ENCODE measurements around the gene OAS2. TPM values are rescaled to one million over a fixed set of nuclear protein-coding genes. Genes with fewer than 3 reads are reported as not detected.

OAS2 gene
- total and polyA plus RNA-seq, 2 donors (not counting 1 experiment from before 2014, with no cell fraction given) = 31.6 to 59.3 TPM

DNA sequence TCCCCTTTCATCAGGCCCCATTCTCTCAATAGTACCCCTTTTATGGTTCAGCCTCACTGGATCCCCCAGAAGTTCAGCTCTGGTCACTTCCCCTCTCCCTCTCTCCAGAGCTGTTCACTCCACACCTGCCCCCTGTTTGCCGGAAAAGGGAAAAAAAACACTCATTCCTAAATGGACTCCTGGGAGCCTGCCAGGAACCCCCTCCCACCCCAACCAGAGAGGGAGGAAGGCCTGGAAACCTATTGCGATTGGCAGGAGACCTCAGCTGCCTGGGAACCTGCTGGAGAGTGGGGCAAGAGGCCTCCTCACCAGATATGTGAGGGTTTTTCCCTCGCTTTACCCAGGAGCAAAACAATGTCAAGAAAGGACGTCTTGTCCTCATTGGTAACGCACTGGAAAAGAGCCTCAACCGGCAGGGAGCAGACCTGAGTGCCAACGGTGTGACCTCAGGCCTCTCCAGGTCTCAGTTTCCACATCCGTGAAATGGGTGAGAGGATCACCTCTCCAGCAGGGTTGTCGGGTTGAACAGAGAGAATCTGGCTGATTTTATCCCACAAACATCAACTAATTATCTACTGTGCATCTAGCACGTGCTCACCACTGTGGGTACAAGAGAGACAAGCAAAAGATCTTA is 82.9 kb downstream of the OAS2 start:
- no peaks in the 10 kb centered on the region for H3K9me3 Mint-ChIP-seq (ENCODE audit: insufficient read depth)
- no peak for ATAC-seq (ENCODE audit: low read depth)
- no peaks in the 10 kb centered on the region for H3K27me3 Mint-ChIP-seq
- peak; percentile 14 for DNase-seq
- CTCF ChIA-PET = interaction anchor here (0.6 to 6.6 kb wide), 7 partner anchors 10 to 99 kb away, joined by 3 to 72 read pairs (median 23); no protein-coding TSS in a partner anchor
- peak overlapping the region; percentile 13 for H3K4me3 Mint-ChIP-seq
- H3K4me2 ChIP-seq (replicated peaks; ENCODE audit: low read depth, low read length, poor library complexity, severe bottlenecking) = peak overlapping the region; percentile 90
- H3K4me1 Mint-ChIP-seq = peaks cover 50% of the 10 kb centered on the region
- intact Hi-C loops (cut with micrococcal nuclease) = no loop called here
- H3K9ac ChIP-seq (ENCODE audit: low read length) = no peak overlapping the region
- POLR2A ChIA-PET = interaction anchor here (1.0 to 1.6 kb wide), 2 partner anchors 12 to 28 kb away, joined by 3 to 7 read pairs; no protein-coding TSS in a partner anchor
- H3K79me2 ChIP-seq (ENCODE audit: control insufficient read depth, insufficient read depth, low read length) = peaks cover 98% of the 10 kb centered on the region
- no peak overlapping the region for H3K27ac Mint-ChIP-seq
- WGBS (ENCODE audit: insufficient coverage) = 77% methylated on average over 6 of the region's 10 CpGs
- no peaks in the 10 kb centered on the region for H3K9me3 ChIP-seq (ENCODE audit: control extremely low read depth in 1 of 3, control insufficient read depth in 2 of 3, insufficient read depth in 1 of 3, low read length in 2 of 3)
- H4K20me1 ChIP-seq (ENCODE audit: control insufficient read depth, insufficient read depth, low read length, poor library complexity, severe bottlenecking) = peaks cover 47% of the 10 kb centered on the region
- H3K27me3 ChIP-seq (replicated peaks in 1 of 4; ENCODE audit: control extremely low read depth in 1 of 4, control insufficient read depth in 3 of 4, insufficient read depth in 4 of 4, low read length in 3 of 4) = no peaks in the 10 kb centered on the region
- peak overlapping the region; percentile 8 to 84 for H3K27ac ChIP-seq (ENCODE audit: low read length in 2 of 2)
- no peak overlapping the region for H2AFZ ChIP-seq (ENCODE audit: insufficient read depth, low read depth, low read length, poor library complexity, severe bottlenecking)
- H3K4me1 ChIP-seq (ENCODE audit: control insufficient read depth in 2 of 2, insufficient read depth in 2 of 2, low read length in 2 of 2) = peaks cover 89 to 94% of the 10 kb centered on the region in 2 donors
- TF ChIP-seq CTCF (IDR thresholded peaks at IDR 0.05) (no peak), EZH2 (IDR thresholded peaks at IDR 0.05; ENCODE audit: borderline replicate concordance, insufficient read depth, low read depth, low read length, poor library complexity, severe bottlenecking) (no peak)
- no peak overlapping the region for H3K4me3 ChIP-seq (ENCODE audit: control extremely low read depth in 1 of 5, extremely low read depth in 1 of 5, insufficient read depth in 1 of 5, low read depth in 2 of 5, low read length in 4 of 5)
- H3K36me3 ChIP-seq (replicated peaks in 1 of 2; ENCODE audit: control extremely low read depth in 1 of 2, control insufficient read depth in 1 of 2, extremely low read depth in 1 of 2, insufficient read depth in 2 of 2, low read length in 1 of 2) = peaks cover 1 to 7% of the 10 kb centered on the region in 2 experiments

Other genes starting within 250 kb of the OAS2 start
- gene RPH3A, start 186.8 kb upstream of the OAS2 start, total RNA-seq = not detected in 2 replicates
- gene RPH3A, start 186.8 kb upstream of the OAS2 start, polyA plus RNA-seq = 0.03 TPM in 2 replicates
- gene OAS1, start 71.6 kb upstream of the OAS2 start, total RNA-seq = 45.7 and 48.3 TPM in 2 replicates
- 39.8 and 70.2 TPM in 2 replicates for gene OAS1, start 71.6 kb upstream of the OAS2 start, polyA plus RNA-seq
- 24.9 and 25.5 TPM in 2 replicates for gene OAS3, start 40.0 kb upstream of the OAS2 start, total RNA-seq
- 8.5 and 16.5 TPM in 2 replicates for gene OAS3, start 40.0 kb upstream of the OAS2 start, polyA plus RNA-seq
- 47.0 and 47.8 TPM in 2 replicates for gene DTX1, start 78.2 kb downstream of the OAS2 start, total RNA-seq
- 49.5 and 88.6 TPM in 2 replicates for gene DTX1, start 78.2 kb downstream of the OAS2 start, polyA plus RNA-seq
- 11.0 and 13.9 TPM in 2 replicates for gene RASAL1, start 157.2 kb downstream of the OAS2 start, total RNA-seq
- gene RASAL1, start 157.2 kb downstream of the OAS2 start, polyA plus RNA-seq = 0.10 and 0.14 TPM in 2 replicates
- 5.1 and 5.8 TPM in 2 replicates for gene CFAP73, start 171.2 kb downstream of the OAS2 start, total RNA-seq
- 0.13 TPM in 1 of 2 replicates, not detected in the other for gene CFAP73, start 171.2 kb downstream of the OAS2 start, polyA plus RNA-seq
- gene DDX54, start 207.0 kb downstream of the OAS2 start, total RNA-seq = 90.1 and 101 TPM in 2 replicates
- gene DDX54, start 207.0 kb downstream of the OAS2 start, polyA plus RNA-seq = 55.4 and 65.4 TPM in 2 replicates
- gene RITA1, start 207.2 kb downstream of the OAS2 start, total RNA-seq = 16.2 and 17.9 TPM in 2 replicates
- gene RITA1, start 207.2 kb downstream of the OAS2 start, polyA plus RNA-seq = 6.2 and 8.1 TPM in 2 replicates
- gene TPCN1, start 242.9 kb downstream of the OAS2 start, total RNA-seq = 258 and 267 TPM in 2 replicates
- gene TPCN1, start 242.9 kb downstream of the OAS2 start, polyA plus RNA-seq = 80.8 and 89.0 TPM in 2 replicates